WTC11 (cell line): ENCODE data around the gene IKBKE. TPM values are rescaled to one million over a fixed set of nuclear protein-coding genes. Genes with fewer than 3 reads are reported as not detected.

Source experiments
- ATAC-seq: fragments of 200-7000 bp; cut with Tn5 transposase; 2 replicates; pipeline ENCODE4 v1.10.0; 2021; ENCODE audit warnings: mild to moderate bottlenecking, moderate library complexity
- Bru-seq: library from RNA; stranded (reverse); fragments of 400-500 nt; gene quantifications from one replicate; lab custom pipeline; 2021; lab: Mats Ljungman, UMichigan
- CTCF ChIA-PET: fragments of 300-600 bp; sonication (Branson Sonifier 250); formaldehyde crosslinking; loops from one replicate; lab custom pipeline; 2021; ENCODE audit warnings: antibody characterized with exemption; lab: Charles Lee
- POLR2A ChIA-PET: fragments of 350-600 bp; sonication (Branson Sonifier 250); formaldehyde crosslinking; loops from one replicate; lab custom pipeline; 2021; ENCODE audit warnings: antibody characterized with exemption; lab: Charles Lee
- DNase-seq: peaks from one replicate; pipeline ENCODE4 v3.0.0; 2021; ENCODE audit warnings: low spot score
- H3K27ac Mint-ChIP-seq: 2 replicates; pipeline ENCODE4 v1.8.0; 2021; ENCODE audit warnings: mixed read lengths
- H3K27me3 Mint-ChIP-seq: 2 replicates; pipeline ENCODE4 v1.8.0; 2021; ENCODE audit warnings: low read depth, mild to moderate bottlenecking, moderate library complexity, mixed read lengths
- H3K36me3 Mint-ChIP-seq: 2 replicates; pipeline ENCODE4 v1.8.0; 2021; ENCODE audit warnings: mixed read lengths
- H3K4me1 Mint-ChIP-seq: 2 replicates; pipeline ENCODE4 v1.8.0; 2022; ENCODE audit warnings: mixed read lengths
- H3K4me3 Mint-ChIP-seq: 2 replicates; pipeline ENCODE4 v1.8.0; 2021; ENCODE audit warnings: mild to moderate bottlenecking, moderate library complexity, mixed read lengths
- H3K9me3 Mint-ChIP-seq: 2 replicates; pipeline ENCODE4 v1.8.0; 2021; ENCODE audit warnings: mixed read lengths
- ATF2 ChIP-seq: sonication (generic); formaldehyde crosslinking; IDR thresholded peaks from 2 replicates; pipeline ENCODE4 v1.8.1; 2022; ENCODE audit warnings: low read depth, missing genetic modification reagents, borderline replicate concordance
- ATF3 ChIP-seq: sonication (generic); formaldehyde crosslinking; conservative IDR thresholded peaks from 2 replicates; pipeline ENCODE4 v1.8.1; 2022; ENCODE audit warnings: mild to moderate bottlenecking, missing genetic modification reagents
- CDX4 ChIP-seq: fragments of 250-450 bp; sonication (Bioruptor Pico); IDR thresholded peaks from 2 replicates; pipeline ENCODE4 v1.9.0; 2021; ENCODE audit warnings: moderate library complexity, mild to moderate bottlenecking, inconsistent platforms, borderline replicate concordance
- E2F4 ChIP-seq: sonication (generic); formaldehyde crosslinking; IDR thresholded peaks from 2 replicates; pipeline ENCODE4 v1.8.1; 2022; ENCODE audit warnings: low read depth, mild to moderate bottlenecking, moderate library complexity, missing genetic modification reagents, borderline replicate concordance
- E2F5 ChIP-seq: sonication (generic); formaldehyde crosslinking; IDR thresholded peaks from 2 replicates; pipeline ENCODE4 v1.8.1; 2022; ENCODE audit warnings: mild to moderate bottlenecking, moderate library complexity, missing genetic modification reagents
- ELF4 ChIP-seq: sonication (generic); formaldehyde crosslinking; IDR thresholded peaks from 2 replicates; pipeline ENCODE4 v1.8.1; 2022; ENCODE audit warnings: low read depth, mild to moderate bottlenecking, moderate library complexity, missing genetic modification reagents
- ERG ChIP-seq: fragments of 250-450 bp; sonication (Bioruptor Pico); IDR thresholded peaks from 2 replicates; pipeline ENCODE4 v1.8.0; 2021; ENCODE audit warnings: mild to moderate bottlenecking
- FOXJ3 ChIP-seq: sonication (generic); formaldehyde crosslinking; IDR thresholded peaks from 2 replicates; pipeline ENCODE4 v1.9.0; 2021; ENCODE audit warnings: missing genetic modification reagents, mild to moderate bottlenecking, borderline replicate concordance
- GTF2I ChIP-seq: fragments of 250-450 bp; sonication (Bioruptor Pico); conservative IDR thresholded peaks from 2 replicates; pipeline ENCODE4 v1.4.0; 2021; ENCODE audit warnings: mild to moderate bottlenecking
- MAX ChIP-seq: sonication (generic); formaldehyde crosslinking; IDR thresholded peaks from 2 replicates; pipeline ENCODE4 v1.8.0; 2022; ENCODE audit warnings: mild to moderate bottlenecking, missing genetic modification reagents
- MXD4 ChIP-seq: fragments of 250-450 bp; sonication (Bioruptor Pico); IDR thresholded peaks from 2 replicates; pipeline ENCODE4 v1.8.0; 2021; ENCODE audit warnings: mild to moderate bottlenecking, moderate library complexity, borderline replicate concordance
- NFATC4 ChIP-seq: fragments of 250-450 bp; sonication (Bioruptor Pico); IDR thresholded peaks from 2 replicates; pipeline ENCODE4 v1.9.0; 2021; ENCODE audit warnings: mild to moderate bottlenecking
- STAT6 ChIP-seq: sonication (generic); formaldehyde crosslinking; conservative IDR thresholded peaks from 2 replicates; pipeline ENCODE4 v1.8.1; 2023; ENCODE audit warnings: mild to moderate bottlenecking, low read depth, missing genetic modification reagents, moderate library complexity
- USF2 ChIP-seq: sonication (generic); formaldehyde crosslinking; IDR thresholded peaks from 2 replicates; pipeline ENCODE4 v1.8.1; 2023; ENCODE audit warnings: mild to moderate bottlenecking, missing genetic modification reagents, moderate library complexity
- ZBTB21 ChIP-seq: sonication (generic); formaldehyde crosslinking; IDR thresholded peaks from 2 replicates; pipeline ENCODE4 v1.8.1; 2023; ENCODE audit warnings: mild to moderate bottlenecking, missing genetic modification reagents, borderline replicate concordance
- ZNF232 ChIP-seq: sonication (generic); formaldehyde crosslinking; IDR thresholded peaks from 2 replicates; pipeline ENCODE4 v1.8.0; 2022; ENCODE audit warnings: mild to moderate bottlenecking, missing genetic modification reagents
- ZNF317 ChIP-seq: sonication (generic); formaldehyde crosslinking; IDR thresholded peaks from 2 replicates; pipeline ENCODE4 v1.8.1; 2023; ENCODE audit warnings: low read depth, mild to moderate bottlenecking, moderate library complexity, missing genetic modification reagents, borderline replicate concordance
- ZNF396 ChIP-seq: fragments of 250-450 bp; sonication (Bioruptor Pico); IDR thresholded peaks from 2 replicates; pipeline ENCODE4 v1.8.0; 2021; ENCODE audit warnings: mild to moderate bottlenecking, moderate library complexity, borderline replicate concordance
- ZNF416 ChIP-seq: fragments of 250-450 bp; sonication (Bioruptor Pico); IDR thresholded peaks from 2 replicates; pipeline ENCODE4 v1.9.0; 2021; ENCODE audit warnings: mild to moderate bottlenecking, inconsistent platforms
- ZNF423 ChIP-seq: fragments of 250-450 bp; sonication (Bioruptor Pico); IDR thresholded peaks from 2 replicates; pipeline ENCODE4 v2.1.2; 2022; ENCODE audit warnings: mild to moderate bottlenecking, moderate library complexity
- long read RNA-seq, 3 experiments: library from RNA in 1 of 3; library from capped mRNA in 1 of 3; library from polyadenylated mRNA in 1 of 3; unstranded in 2 of 3; stranded (forward) in 1 of 3; transcript quantifications; one replicate each; pipeline ENCODE4 v2.0.0, GENCODE V29; 2021
- total RNA-seq: library from RNA; stranded (reverse); gene quantifications from 3 replicates; pipeline ENCODE4 v1.2.3, GENCODE V29; 2021

IKBKE gene
- 7.8 to 8.1 TPM (median 8.0 TPM) in 3 replicates for total RNA-seq
- percentile 41 among the genes with signal in this experiment for Bru-seq, nascent RNA
- long read RNA-seq, experiment 1, transcript IKBKE-203 (22 exons, 3,221 nt): major isoform, 5 of 19 reads
- long read RNA-seq, experiment 1, partial matches to known transcripts: 8 of 19 reads
- long read RNA-seq, experiment 1, other reads (novel, unspliced or antisense): 5 of 19 reads
- long read RNA-seq, experiment 2, partial matches to known transcripts: 3 of 7 reads
- long read RNA-seq, experiment 2, other reads (novel, unspliced or antisense): 3 of 7 reads
- long read RNA-seq, experiment 3, partial matches to known transcripts: 1 of 4 reads
- long read RNA-seq, experiment 3, other reads (novel, unspliced or antisense): 1 of 4 reads

- Mint-ChIP-seq H3K4me1 (peaks cover 59% of the 10 kb centered on the region), H3K36me3 (peaks cover 3% of the 10 kb centered on the region; the same call in 1 of the 2 replicates), H3K9me3 (no peaks in the 10 kb centered on the region), H3K4me3 (peak within 1 kb of the TSS; percentile 69), H3K27me3 (peaks cover 16% of the 10 kb centered on the region), H3K27ac (peak within 1 kb of the TSS; percentile 41; the same call in 1 of the 2 replicates)
- POLR2A ChIA-PET: interaction anchor here (0.6 to 1.0 kb wide), 2 partner anchors 9 to 142 kb away, joined by 3 read pairs; partner anchors contain the start of gene EIF2D
- CTCF ChIA-PET: interaction anchor here (0.5 to 3.6 kb wide), 23 partner anchors 9 to 486 kb away, joined by 3 to 90 read pairs (median 3); partner anchors contain the start of genes EIF2D and RASSF5
- peak; percentile 41 for DNase-seq
- ATAC-seq: peak; percentile 64
- TF ChIP-seq MAX (no peak), MXD4 (CRISPR knock-in tag) (no peak), CDX4 (CRISPR knock-in tag) (no peak), ZNF232 (CRISPR knock-in tag) (no peak), ATF3 (CRISPR knock-in tag) (no peak), ZBTB21 (CRISPR knock-in tag) (no peak), ATF2 (CRISPR knock-in tag) (no peak), ZNF416 (CRISPR knock-in tag) (no peak), E2F5 (no peak), FOXJ3 (CRISPR knock-in tag) (no peak), ZNF423 (CRISPR knock-in tag) (no peak), ZNF317 (no peak), ZNF396 (CRISPR knock-in tag) (no peak), USF2 (CRISPR knock-in tag) (no peak), GTF2I (no peak)
- TF ChIP-seq, all 79 proteins: peak for 0
Measured at GRCh38 chr1:206469933-206470691, at the start of gene IKBKE. Gene IKBKE (plus strand): TSS chr1:206470476. CDS start chr1:206473228, 2,752 bp downstream.

- no peaks in the 10 kb centered on the region; the same call in 1 of the 2 replicates for H3K4me1 Mint-ChIP-seq
- H3K27me3 Mint-ChIP-seq: no peaks in the 10 kb centered on the region
- peaks cover 26% of the 10 kb centered on the region for H3K36me3 Mint-ChIP-seq
- H3K9me3 Mint-ChIP-seq: no peaks in the 10 kb centered on the region
- no peak overlapping the region for H3K4me3 Mint-ChIP-seq
- ChIA-PET POLR2A (no interaction called here), CTCF (no interaction called here)
- ATAC-seq (no peak), DNase-seq (no peak)
- H3K27ac Mint-ChIP-seq: no peak overlapping the region; the same call in 1 of the 2 replicates
- TF ChIP-seq ERG (no peak), ELF4 (CRISPR knock-in tag) (no peak), NFATC4 (CRISPR knock-in tag) (no peak), MAX (no peak), E2F4 (CRISPR knock-in tag) (no peak), STAT6 (no peak)
Measured at GRCh38 chr1:206421616-206422340, 48.5 kb upstream of the IKBKE start.
